GM12878 (cell line): ENCODE data around the gene GABBR2. TPM values are rescaled to one million over a fixed set of nuclear protein-coding genes. Genes with fewer than 3 reads are reported as not detected.

Source experiments
- ATAC-seq: fragments of 200-7000 bp; cut with Tn5 transposase; 3 replicates; pipeline ENCODE4 v1.9.1; 2020; ENCODE audit warnings: mild to moderate bottlenecking, moderate library complexity
- BruUV-seq: library from RNA; stranded (reverse); fragments of 400-500 nt; replicated peaks from 2 replicates; lab custom pipeline; 2021; lab: Mats Ljungman, UMichigan
- CTCF ChIA-PET: fragments of 300-600 bp; sonication (Branson Sonifier 250); formaldehyde crosslinking; extraction: SDS; loops from one replicate; lab custom pipeline; 2021; ENCODE audit warnings: inconsistent platforms; lab: Yijun Ruan, JAX
- POLR2A ChIA-PET: fragments of 350-600 bp; formaldehyde crosslinking; extraction: SDS; loops from one replicate; lab custom pipeline; 2021; ENCODE audit warnings: inconsistent platforms; lab: Charles Lee
- RAD21 ChIA-PET: fragments of 300-600 bp; sonication (Branson Sonifier 250); formaldehyde crosslinking; loops from one replicate; lab custom pipeline; 2023; ENCODE audit warnings: antibody characterized with exemption; ENCODE audit not compliant: unreplicated experiment; lab: Charles Lee
- SMC1A ChIA-PET: fragments of 300-600 bp; sonication (Branson Sonifier 250); formaldehyde crosslinking; loops from one replicate; lab custom pipeline; 2023; ENCODE audit not compliant: unreplicated experiment, uncharacterized antibody; lab: Charles Lee
- DNase-seq: peaks from one replicate; pipeline ENCODE4 v3.0.0-alpha.2; 2011; ENCODE audit warnings: low read depth, low spot score
- FAIRE-seq: peaks from 3 replicates; lab custom pipeline; 2011; peaks lifted over from hg19 to GRCh38; lab: Jason Lieb, UNC
- H2AFZ ChIP-seq: 2 replicates; pipeline ENCODE4 v1.6.0; 2011; ENCODE audit warnings: low read depth, low read length, control low read depth; ENCODE audit not compliant: control insufficient read depth
- H3K27ac ChIP-seq: 2 replicates; pipeline ENCODE4 v1.5.1; 2011; ENCODE audit warnings: control low read depth; ENCODE audit not compliant: control insufficient read depth, insufficient read depth
- H3K27me3 ChIP-seq, 2 experiments: replicated peaks in 1 of 2; 2 replicates each; pipeline versions ENCODE4 v1.6.0 to v1.6.1; 2011; ENCODE audit warnings: low read length in 1 of 2; ENCODE audit not compliant: control insufficient read depth in 2 of 2, insufficient read depth in 2 of 2
- H3K36me3 ChIP-seq, 2 experiments: 2 replicates each; pipeline ENCODE4 v1.5.1; 2011; ENCODE audit warnings: low read length in 1 of 2; ENCODE audit not compliant: control insufficient read depth in 2 of 2, insufficient read depth in 2 of 2
- H3K4me1 ChIP-seq: 2 replicates; pipeline ENCODE4 v1.6.1; 2011; ENCODE audit warnings: mild to moderate bottlenecking, low read length, moderate library complexity, mixed read lengths; ENCODE audit not compliant: control insufficient read depth, insufficient read depth
- H3K4me2 ChIP-seq: 2 replicates; pipeline ENCODE4 v1.6.0; 2011; ENCODE audit warnings: control low read depth; ENCODE audit not compliant: control insufficient read depth, insufficient read depth
- H3K4me3 ChIP-seq: fragments of 200-600 bp; sonication (generic); 2 replicates; pipeline ENCODE4 v1.5.1; 2016
- H3K79me2 ChIP-seq: 2 replicates; pipeline ENCODE4 v1.6.0; 2011; ENCODE audit warnings: low read length; ENCODE audit not compliant: control insufficient read depth, insufficient read depth
- H3K9ac ChIP-seq: 2 replicates; pipeline ENCODE4 v1.8.0; 2011; ENCODE audit warnings: low read length, control low read depth, mixed read lengths; ENCODE audit not compliant: control insufficient read depth, insufficient read depth
- H3K9me3 ChIP-seq: replicated peaks from 3 replicates; pipeline ENCODE4 v1.5.1; 2011; ENCODE audit warnings: mild to moderate bottlenecking, low read length; ENCODE audit not compliant: control insufficient read depth, insufficient read depth
- H4K20me1 ChIP-seq: 2 replicates; pipeline ENCODE4 v1.6.0; 2011; ENCODE audit not compliant: control insufficient read depth, insufficient read depth
- ATF3 ChIP-seq: IDR thresholded peaks from 2 replicates; pipeline ENCODE4 v1.6.1; 2011; ENCODE audit warnings: low read depth, mild to moderate bottlenecking, low read length, moderate library complexity, borderline replicate concordance; ENCODE audit errors: extremely low read depth
- EED ChIP-seq: sonication (generic); IDR thresholded peaks from 2 replicates; pipeline ENCODE4 v1.6.1; 2016; ENCODE audit warnings: antibody characterized with exemption, low read depth
- EP300 ChIP-seq, 2 experiments: fragments of 150-350 bp in 1 of 2; IDR thresholded peaks; 2 replicates each; pipeline ENCODE4 v1.6.1; 2011 to 2012; ENCODE audit warnings: low read depth in 2 of 2, low read length in 2 of 2, borderline replicate concordance in 1 of 2, improper control_type of control experiment in 1 of 2, inconsistent platforms in 1 of 2; ENCODE audit not compliant: control insufficient read depth in 1 of 2
- IKZF2 ChIP-seq, 2 experiments: fragments of 450-650 bp; IDR thresholded peaks; 2 replicates each; pipeline ENCODE4 v1.6.1; 2017; ENCODE audit warnings: mild to moderate bottlenecking in 2 of 2, moderate library complexity in 2 of 2
- IRF3 ChIP-seq: fragments of 450-650 bp; IDR thresholded peaks from 2 replicates; pipeline ENCODE4 v1.6.1; 2014; ENCODE audit warnings: mild to moderate bottlenecking
- MEF2A ChIP-seq: IDR thresholded peaks from 2 replicates; pipeline ENCODE4 v1.6.1; 2011; ENCODE audit warnings: low read depth, mild to moderate bottlenecking, low read length, moderate library complexity; ENCODE audit not compliant: insufficient read depth
- MTA2 ChIP-seq: fragments of 450-650 bp; IDR thresholded peaks from 2 replicates; pipeline ENCODE4 v1.6.1; 2016; ENCODE audit warnings: low read depth, mild to moderate bottlenecking, moderate library complexity
- NRF1 ChIP-seq: conservative IDR thresholded peaks from 2 replicates; pipeline ENCODE4 v1.6.1; 2011; ENCODE audit warnings: mild to moderate bottlenecking, low read depth, low read length, improper control_type of control experiment
- PML ChIP-seq: IDR thresholded peaks from 2 replicates; pipeline ENCODE4 v1.6.1; 2012; ENCODE audit warnings: low read length, inconsistent platforms
- PRDM15 ChIP-seq: fragments of 450-650 bp; formaldehyde crosslinking; IDR thresholded peaks from 2 replicates; pipeline ENCODE4 v1.4.0; 2020; ENCODE audit warnings: mild to moderate bottlenecking, moderate library complexity
- RAD21 ChIP-seq: IDR thresholded peaks from 2 replicates; pipeline ENCODE4 v1.6.1; 2011; ENCODE audit warnings: mild to moderate bottlenecking, low read depth, low read length, moderate library complexity; ENCODE audit not compliant: insufficient read depth
- SIN3A ChIP-seq: IDR thresholded peaks from 2 replicates; pipeline ENCODE4 v1.6.1; 2012; ENCODE audit warnings: low read depth, low read length, improper control_type of control experiment
- SREBF1 ChIP-seq: IDR thresholded peaks from 2 replicates; pipeline ENCODE4 v1.6.1; 2012; ENCODE audit warnings: mild to moderate bottlenecking, low read length
- STAT3 ChIP-seq: IDR thresholded peaks from 2 replicates; pipeline ENCODE4 v1.6.1; 2011; ENCODE audit warnings: low read depth, low read length, improper control_type of control experiment
- SUZ12 ChIP-seq: fragments of 200-600 bp; sonication (generic); IDR thresholded peaks from one replicate; pipeline ENCODE4 v1.6.1; 2018; ENCODE audit warnings: antibody characterized with exemption, mild to moderate bottlenecking; ENCODE audit not compliant: unreplicated experiment
- TAF1 ChIP-seq: IDR thresholded peaks from 2 replicates; pipeline ENCODE4 v1.6.1; 2011; ENCODE audit warnings: mild to moderate bottlenecking, low read depth, low read length, borderline replicate concordance
- TCF12 ChIP-seq: IDR thresholded peaks from 2 replicates; pipeline ENCODE4 v1.6.1; 2011; ENCODE audit warnings: low read depth, mild to moderate bottlenecking, low read length
- WRNIP1 ChIP-seq: IDR thresholded peaks from 2 replicates; pipeline ENCODE4 v1.6.1; 2011; ENCODE audit warnings: low read depth, low read length, improper control_type of control experiment, borderline replicate concordance
- ZNF274 ChIP-seq: IDR thresholded peaks from one replicate; pipeline ENCODE4 v1.8.0; 2011; ENCODE audit not compliant: insufficient read length, insufficient read depth
- WGBS: methylation state at CpG from one replicate; pipeline ENCODE4 v1.1.6; 2016; ENCODE audit warnings: low lambda C conversion rate; ENCODE audit not compliant: insufficient replicate concordance, insufficient coverage; ENCODE audit errors: missing lambda C conversion rate; 5-methylcytosine and 5-hydroxymethylcytosine counted together
- in situ Hi-C: fragments of 300-500 bp; cut with MboI; formaldehyde crosslinking; loops from 9 replicates; pipeline ENCODE4 v1.14.3; 2018; ENCODE audit warnings: mixed read lengths
- intact Hi-C: fragments of 100-400 bp; cut with micrococcal nuclease; formaldehyde crosslinking; loops from one replicate; pipeline ENCODE4 v1.14.2; 2022; ENCODE audit not compliant: unreplicated experiment
- polyA plus RNA-seq, 11 experiments: library from polyadenylated mRNA; depleted of rRNA in 4 of 11; unstranded in 6 of 11; stranded (reverse) in 5 of 11; fragments of >200 nt; fragmentation: Nextera tagmentation in 4 of 11; fragmentation: Illumina TruSeq in 1 of 11; extraction: Ambion mirVana in 4 of 11; extraction: Trizol in 1 of 11; gene quantifications; 1 replicate in 1 of 11; 2 replicates in 10 of 11; pipeline versions ENCODE4 v1.2.1 to v1.2.3, GENCODE V29; 2011 to 2016; ENCODE audit warnings: inconsistent platforms in 2 of 11, missing spikeins in 2 of 11, low read depth in 1 of 11
- total RNA-seq, 4 experiments: library from RNA; depleted of rRNA in 3 of 4; stranded (reverse); fragments of >200 nt in 3 of 4; fragmentation: Illumina TruSeq in 1 of 4; extraction: Trizol in 1 of 4; gene quantifications; 2 replicates each; pipeline versions ENCODE4 v1.2.1 to v1.2.3, GENCODE V29; 2013 to 2021

GABBR2 gene
- total and polyA plus RNA-seq, 10 of the 15 experiments (the other 5 are each of a cell fraction or from before 2014, with no cell fraction given): 0.02 to 2.2 (median 0.06) TPM; not detected in 2

- TF ChIP-seq PRDM15 (CRISPR knock-in tag) (no peak), RAD21 (no peak)
- TF ChIP-seq, all 136 proteins: peak for 0
These were observed 105.8 kb downstream of the GABBR2 start (continued) for GRCh38 chr9:98602839-98603500.

- ATAC-seq (no peak), FAIRE-seq (no peak), DNase-seq (no peak)
- H3K27me3 ChIP-seq: no peaks in the 10 kb centered on the region; a peak in 1 of 4 replicates
- no peaks in the 10 kb centered on the region for H3K79me2 ChIP-seq
- SMC1A ChIA-PET: interaction anchor here (1.0 kb wide), 1 partner anchor 20 kb away, joined by 3 read pairs; no protein-coding TSS in a partner anchor
- intact Hi-C loops (no loop called here), in situ Hi-C loops (no loop called here)
- H3K9me3 ChIP-seq: no peaks in the 10 kb centered on the region
- no peak overlapping the region for H2AFZ ChIP-seq
- RAD21 ChIA-PET: no interaction called here
- H3K4me3 ChIP-seq: no peak overlapping the region
- no peak overlapping the region for H3K9ac ChIP-seq
- H3K4me1 ChIP-seq: no peaks in the 10 kb centered on the region
- WGBS: 61% methylated on average over 12 of the region's 12 CpGs
- H3K36me3 ChIP-seq: no peaks in the 10 kb centered on the region
- BruUV-seq: no TSS peak
- no peaks in the 10 kb centered on the region for H4K20me1 ChIP-seq
- no peak overlapping the region for H3K4me2 ChIP-seq
- CTCF ChIA-PET: no interaction called here
- H3K27ac ChIP-seq: no peak overlapping the region
- POLR2A ChIA-PET: no interaction called here
- TF ChIP-seq SUZ12 (no peak), IKZF2 (IDR thresholded peaks at IDR 0.05) (no peak), SIN3A (no peak), STAT3 (no peak), TCF12 (no peak), PML (no peak), MTA2 (no peak), SREBF1 (no peak), NRF1 (no peak), IRF3 (no peak), ZNF274 (no peak), EP300 (IDR thresholded peaks at IDR 0.05; ENCODE audit: borderline replicate concordance in 1 of 2, control insufficient read depth in 1 of 2, low read depth in 2 of 2, low read length in 2 of 2) (no peak), ATF3 (no peak), MEF2A (no peak), WRNIP1 (no peak), TAF1 (no peak), EED (no peak)
These were observed 108.1 kb downstream of the GABBR2 start for GRCh38 chr9:98600631-98601030.
